Stomach (tissue), 4 donors: ENCODE measurements around the gene ATP8A2.

Experiments used
- CTCF ChIP-seq, 7 experiments: fragments of 450-650 bp in 4 of 7; fragments of 200-600 bp in 3 of 7; sonication (generic) in 3 of 7; IDR thresholded peaks; one replicate each; pipeline ENCODE4 v1.5.1; 2016 to 2019; ENCODE audit warnings: antibody characterized with exemption in 7 of 7, control low read depth in 2 of 7, mild to moderate bottlenecking in 1 of 7
- EP300 ChIP-seq: sonication (generic); formaldehyde crosslinking; IDR thresholded peaks from one replicate; pipeline ENCODE4 v1.6.1; 2017; ENCODE audit warnings: antibody characterized with exemption
- POLR2AphosphoS5 ChIP-seq, 3 donors: sonication (generic); formaldehyde crosslinking; IDR thresholded peaks; one replicate each; pipeline ENCODE4 v1.6.1; 2016; ENCODE audit warnings: antibody characterized with exemption in 3 of 3

- no peak for TF ChIP-seq CTCF (IDR thresholded peaks at IDR 0.05)
- TF ChIP-seq POLR2AphosphoS5 (IDR thresholded peaks at IDR 0.05), result no peak
- TF ChIP-seq EP300, result no peak
Observed at GRCh38 chr13:25905611-25906010, 533.8 kb downstream of the ATP8A2 start.
